IMR-90 (cell line): ENCODE data around the gene TMEM107.

Experiments used
- BHLHE40 ChIP-seq: fragments of 150-350 bp; IDR thresholded peaks from 2 replicates; pipeline ENCODE4 v1.6.1; 2016; ENCODE audit warnings: mild to moderate bottlenecking, low read depth, low read length
- CHD1 ChIP-seq: IDR thresholded peaks from 2 replicates; pipeline ENCODE4 v1.6.1; 2012; ENCODE audit warnings: low read depth, low read length, improper control_type of control experiment
- MAZ ChIP-seq: IDR thresholded peaks from 2 replicates; pipeline ENCODE4 v1.6.1; 2012; ENCODE audit warnings: low read depth, mild to moderate bottlenecking, low read length, improper control_type of control experiment, moderate library complexity, borderline replicate concordance
- MXI1 ChIP-seq: IDR thresholded peaks from 2 replicates; pipeline ENCODE4 v1.6.1; 2012; ENCODE audit warnings: low read depth, mild to moderate bottlenecking, low read length, moderate library complexity, borderline replicate concordance
- POLR2A ChIP-seq: IDR thresholded peaks from 2 replicates; pipeline ENCODE4 v1.6.1; 2012; ENCODE audit warnings: mild to moderate bottlenecking, low read depth, low read length
- RAD21 ChIP-seq: IDR thresholded peaks from 2 replicates; pipeline ENCODE4 v1.6.1; 2012; ENCODE audit warnings: low read length, improper control_type of control experiment
- RCOR1 ChIP-seq: IDR thresholded peaks from 2 replicates; pipeline ENCODE4 v1.6.1; 2012; ENCODE audit warnings: mild to moderate bottlenecking, low read length, improper control_type of control experiment; ENCODE audit not compliant: insufficient replicate concordance
- TF ChIP-seq, protein P1 (sequence below): conservative IDR thresholded peaks from 2 replicates; pipeline ENCODE4 v1.5.1; 2012; ENCODE audit warnings: mild to moderate bottlenecking, low read depth, low read length, improper control_type of control experiment

DNA sequence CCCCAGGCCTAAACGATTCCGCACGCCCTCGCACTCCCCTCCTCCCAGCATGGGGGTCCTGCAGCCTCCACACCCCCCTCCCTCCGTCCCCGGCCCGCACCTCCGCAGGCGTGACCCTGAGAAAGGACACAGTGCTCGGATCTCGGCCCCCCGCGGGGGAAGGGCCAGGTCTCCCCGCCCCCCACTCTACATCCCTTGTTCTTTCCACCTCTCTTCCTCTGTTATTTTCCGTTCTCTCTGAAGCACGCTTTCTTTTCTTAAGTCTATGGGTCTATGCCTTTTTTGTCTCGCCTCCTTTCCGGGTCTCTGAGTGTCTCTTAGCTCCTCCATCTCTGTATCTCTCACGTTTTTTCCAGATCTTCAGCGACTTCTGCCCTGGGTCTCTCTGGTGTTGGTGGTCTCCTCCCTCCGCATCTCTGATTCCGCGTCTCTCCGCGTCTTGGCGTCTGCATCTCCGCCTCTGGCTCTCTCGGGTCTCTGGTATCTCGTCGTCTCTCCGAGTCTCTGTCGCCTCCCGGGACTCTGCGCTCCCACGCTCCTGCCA lies 50.2 kb downstream of the TMEM107 start:
- TF ChIP-seq MXI1 (no peak), POLR2A (no peak), BHLHE40 (no peak), RAD21 (no peak), MAZ (no peak), RCOR1 (no peak), CHD1 (no peak)
- TF ChIP-seq, protein P1, sequence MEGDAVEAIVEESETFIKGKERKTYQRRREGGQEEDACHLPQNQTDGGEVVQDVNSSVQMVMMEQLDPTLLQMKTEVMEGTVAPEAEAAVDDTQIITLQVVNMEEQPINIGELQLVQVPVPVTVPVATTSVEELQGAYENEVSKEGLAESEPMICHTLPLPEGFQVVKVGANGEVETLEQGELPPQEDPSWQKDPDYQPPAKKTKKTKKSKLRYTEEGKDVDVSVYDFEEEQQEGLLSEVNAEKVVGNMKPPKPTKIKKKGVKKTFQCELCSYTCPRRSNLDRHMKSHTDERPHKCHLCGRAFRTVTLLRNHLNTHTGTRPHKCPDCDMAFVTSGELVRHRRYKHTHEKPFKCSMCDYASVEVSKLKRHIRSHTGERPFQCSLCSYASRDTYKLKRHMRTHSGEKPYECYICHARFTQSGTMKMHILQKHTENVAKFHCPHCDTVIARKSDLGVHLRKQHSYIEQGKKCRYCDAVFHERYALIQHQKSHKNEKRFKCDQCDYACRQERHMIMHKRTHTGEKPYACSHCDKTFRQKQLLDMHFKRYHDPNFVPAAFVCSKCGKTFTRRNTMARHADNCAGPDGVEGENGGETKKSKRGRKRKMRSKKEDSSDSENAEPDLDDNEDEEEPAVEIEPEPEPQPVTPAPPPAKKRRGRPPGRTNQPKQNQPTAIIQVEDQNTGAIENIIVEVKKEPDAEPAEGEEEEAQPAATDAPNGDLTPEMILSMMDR, result no peak
